ENCODE measurements around the gene TSPAN18. TPM values are rescaled to one million over a fixed set of nuclear protein-coding genes. Genes with fewer than 3 reads are reported as not detected.

Gene TSPAN18
- total RNA-seq, 1 experiment from 2014 or later, result 1.8 TPM

DNA sequence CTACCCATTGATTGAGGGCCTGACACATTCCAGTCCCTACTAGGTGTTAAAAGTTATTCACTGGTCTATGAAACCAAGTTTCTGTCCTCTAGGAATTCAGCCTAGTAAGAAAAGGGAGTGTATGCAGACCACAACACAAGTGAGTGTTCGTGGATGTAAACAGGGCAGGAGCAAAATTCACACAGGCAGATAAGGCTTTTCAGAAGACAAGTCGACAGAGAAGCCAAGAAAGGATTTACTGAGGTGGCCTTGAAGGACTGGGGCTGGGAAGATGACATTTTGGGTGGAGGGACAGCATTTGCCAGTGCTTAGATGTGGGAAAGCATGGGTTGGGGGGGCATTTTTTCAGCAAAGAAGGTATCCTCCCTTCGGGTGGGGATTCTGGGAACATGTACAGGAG lies 76.2 kb downstream of the TSPAN18 start:
- Histone ChIP-seq H3K4me1 (ENCODE audit: low read length) (no peaks in the 10 kb centered on the region), H2AFZ (ENCODE audit: low read length) (no peak overlapping the region), H3K79me2 (ENCODE audit: low read length) (no peaks in the 10 kb centered on the region), H3K4me2 (ENCODE audit: low read depth, low read length, poor library complexity, severe bottlenecking) (no peak overlapping the region), H3K4me3 (ENCODE audit: low read length) (no peak overlapping the region), H3K9me3 (ENCODE audit: low read length) (no peaks in the 10 kb centered on the region), H3K27me3 (ENCODE audit: low read length) (no peaks in the 10 kb centered on the region), H3K9me2 (replicated peaks; ENCODE audit: insufficient read depth, low read length) (no peaks in the 10 kb centered on the region), H3K9ac (ENCODE audit: low read length) (no peak overlapping the region), H3K27ac (ENCODE audit: low read length) (no peak overlapping the region), H3K36me3 (ENCODE audit: insufficient read depth, low read length) (no peaks in the 10 kb centered on the region), H4K20me1 (ENCODE audit: insufficient read depth, low read depth, low read length) (no peaks in the 10 kb centered on the region)
- DNase-seq, result no peak

DNA sequence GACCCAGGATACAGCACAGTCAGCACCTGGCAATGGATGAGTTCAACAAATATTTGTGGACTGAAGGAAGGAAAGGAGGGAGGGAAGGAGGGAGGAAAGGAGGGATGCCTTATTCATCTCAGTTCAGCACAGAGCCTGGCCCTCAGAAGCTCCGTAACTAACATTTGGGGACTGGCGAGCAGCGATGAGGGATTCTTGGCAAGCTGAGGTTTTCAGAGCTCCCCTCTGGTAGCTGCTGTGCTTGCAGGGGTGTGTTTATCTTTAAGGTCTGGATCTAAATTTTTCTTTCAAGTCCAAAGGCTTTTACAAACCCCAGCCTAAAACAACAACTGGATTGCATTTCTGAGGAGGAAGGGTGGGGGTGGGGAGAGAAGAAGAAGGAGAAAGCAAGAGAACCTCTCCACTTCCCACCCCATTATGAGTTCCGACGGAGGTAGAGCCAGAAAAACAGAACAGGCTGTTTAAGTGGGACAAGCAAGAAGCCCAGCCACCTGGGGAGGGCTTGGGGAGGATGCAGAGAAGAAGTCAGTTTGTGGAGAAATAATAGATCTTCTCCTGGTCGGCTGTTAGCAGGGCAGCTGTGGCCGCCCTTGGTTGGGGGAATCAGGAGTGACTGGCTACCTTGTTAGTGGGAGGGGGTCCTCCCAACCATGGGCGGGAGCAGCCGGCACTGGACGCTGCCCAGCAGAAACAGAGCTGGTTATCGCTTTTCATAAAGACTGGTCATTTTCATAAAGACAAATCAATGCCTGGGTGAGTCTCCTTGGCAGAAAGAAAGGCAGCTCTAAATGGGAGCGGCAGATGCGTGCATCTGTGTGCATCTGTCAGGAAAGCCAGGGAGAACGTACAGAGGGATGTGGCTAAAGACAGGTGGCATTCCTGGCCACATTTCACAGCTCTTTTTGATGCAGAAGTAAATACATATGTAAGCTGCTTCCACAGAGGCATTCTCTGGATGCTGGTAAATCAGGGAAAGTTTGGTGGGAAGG lies 78.0 kb downstream of the TSPAN18 start:
- Histone ChIP-seq H3K79me2 (ENCODE audit: low read length) (no peaks in the 10 kb centered on the region), H4K20me1 (ENCODE audit: insufficient read depth, low read depth, low read length) (no peaks in the 10 kb centered on the region), H3K4me2 (ENCODE audit: low read depth, low read length, poor library complexity, severe bottlenecking) (no peak overlapping the region), H3K9me3 (ENCODE audit: low read length) (no peaks in the 10 kb centered on the region), H3K9ac (ENCODE audit: low read length) (no peak overlapping the region), H3K9me2 (replicated peaks; ENCODE audit: insufficient read depth, low read length) (no peaks in the 10 kb centered on the region), H3K4me1 (ENCODE audit: low read length) (no peaks in the 10 kb centered on the region), H3K27ac (ENCODE audit: low read length) (no peak overlapping the region), H3K4me3 (ENCODE audit: low read length) (no peak overlapping the region), H3K27me3 (ENCODE audit: low read length) (no peaks in the 10 kb centered on the region), H2AFZ (ENCODE audit: low read length) (no peak overlapping the region), H3K36me3 (ENCODE audit: insufficient read depth, low read length) (no peaks in the 10 kb centered on the region)
- DNase-seq, result no peak

DNA sequence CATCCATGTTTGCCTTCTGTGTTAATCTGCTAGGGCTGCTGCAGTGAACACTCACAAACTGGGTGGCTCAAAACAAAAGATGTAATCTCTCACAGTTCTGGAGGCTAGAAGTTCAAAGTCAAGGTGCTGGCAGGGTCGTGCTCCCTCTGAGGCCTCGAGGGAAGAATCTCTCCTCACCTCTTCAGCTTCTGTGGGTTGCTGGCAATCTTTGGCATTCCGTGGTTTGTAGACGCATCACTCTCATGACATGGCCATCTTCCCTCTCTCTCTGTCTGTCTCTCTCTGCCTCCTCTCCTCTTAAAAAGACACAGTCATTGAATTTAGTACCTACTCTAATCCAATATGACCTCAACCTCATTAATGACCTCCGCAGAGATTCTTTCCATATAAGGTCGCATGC lies 78.8 kb downstream of the TSPAN18 start:
- H3K79me2 ChIP-seq (ENCODE audit: low read length), result no peaks in the 10 kb centered on the region
- no peak overlapping the region for H3K4me2 ChIP-seq (ENCODE audit: low read depth, low read length, poor library complexity, severe bottlenecking)
- H3K4me3 ChIP-seq (ENCODE audit: low read length), result no peak overlapping the region
- no peak overlapping the region for H2AFZ ChIP-seq (ENCODE audit: low read length)
- no peak for DNase-seq
- H3K9me3 ChIP-seq (ENCODE audit: low read length), result no peaks in the 10 kb centered on the region
- no peak overlapping the region for H3K27ac ChIP-seq (ENCODE audit: low read length)
- H3K9me2 ChIP-seq (replicated peaks; ENCODE audit: insufficient read depth, low read length), result no peaks in the 10 kb centered on the region
- no peak overlapping the region for H3K9ac ChIP-seq (ENCODE audit: low read length)
- H3K27me3 ChIP-seq (ENCODE audit: low read length), result no peaks in the 10 kb centered on the region
- H4K20me1 ChIP-seq (ENCODE audit: insufficient read depth, low read depth, low read length), result no peaks in the 10 kb centered on the region
- H3K4me1 ChIP-seq (ENCODE audit: low read length), result no peaks in the 10 kb centered on the region
- no peaks in the 10 kb centered on the region for H3K36me3 ChIP-seq (ENCODE audit: insufficient read depth, low read length)

DNA sequence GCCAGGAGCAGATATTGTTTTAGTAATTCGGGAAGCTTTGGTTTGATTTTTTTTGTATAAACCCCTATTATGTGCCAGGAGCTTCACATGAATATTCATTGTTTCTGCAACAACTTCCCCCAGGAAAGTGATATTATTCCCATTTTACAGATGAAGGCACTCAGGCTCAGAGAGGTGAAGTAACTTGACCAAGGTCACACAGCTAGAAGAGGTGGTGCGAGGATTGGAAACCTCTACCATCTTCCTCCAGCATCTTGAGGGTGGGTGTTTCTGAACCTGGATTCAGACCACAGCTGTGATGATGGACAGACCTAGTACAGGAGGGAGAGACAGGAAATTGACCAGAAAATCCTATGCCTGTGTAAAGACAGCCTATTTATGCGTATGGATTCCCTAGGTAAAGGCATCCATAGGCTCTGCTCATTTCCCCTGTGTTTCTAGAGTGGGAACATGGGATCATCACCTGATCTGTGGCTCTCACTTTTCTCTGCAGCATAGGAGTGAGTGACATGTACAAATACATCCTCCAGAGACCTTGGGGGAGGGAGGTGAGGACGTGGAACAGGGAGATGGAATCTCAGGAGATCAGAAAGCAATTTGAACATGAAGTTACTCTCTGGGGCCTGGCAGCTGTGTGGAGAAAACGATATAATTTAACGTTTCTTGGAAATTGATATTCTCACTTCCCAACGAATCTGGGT lies 81.4 kb downstream of the TSPAN18 start:
- H3K4me2 ChIP-seq (ENCODE audit: low read depth, low read length, poor library complexity, severe bottlenecking), result no peak overlapping the region
- H2AFZ ChIP-seq (ENCODE audit: low read length), result no peak overlapping the region
- H3K27me3 ChIP-seq (ENCODE audit: low read length), result no peaks in the 10 kb centered on the region
- H3K4me1 ChIP-seq (ENCODE audit: low read length), result no peaks in the 10 kb centered on the region
- H3K9me3 ChIP-seq (ENCODE audit: low read length), result no peaks in the 10 kb centered on the region
- no peaks in the 10 kb centered on the region for H3K36me3 ChIP-seq (ENCODE audit: insufficient read depth, low read length)
- no peak for DNase-seq
- H3K4me3 ChIP-seq (ENCODE audit: low read length), result no peak overlapping the region
- no peaks in the 10 kb centered on the region for H3K79me2 ChIP-seq (ENCODE audit: low read length)
- no peak overlapping the region for H3K9ac ChIP-seq (ENCODE audit: low read length)
- H4K20me1 ChIP-seq (ENCODE audit: insufficient read depth, low read depth, low read length), result no peaks in the 10 kb centered on the region
- H3K27ac ChIP-seq (ENCODE audit: low read length), result no peak overlapping the region
- no peaks in the 10 kb centered on the region for H3K9me2 ChIP-seq (replicated peaks; ENCODE audit: insufficient read depth, low read length)

DNA sequence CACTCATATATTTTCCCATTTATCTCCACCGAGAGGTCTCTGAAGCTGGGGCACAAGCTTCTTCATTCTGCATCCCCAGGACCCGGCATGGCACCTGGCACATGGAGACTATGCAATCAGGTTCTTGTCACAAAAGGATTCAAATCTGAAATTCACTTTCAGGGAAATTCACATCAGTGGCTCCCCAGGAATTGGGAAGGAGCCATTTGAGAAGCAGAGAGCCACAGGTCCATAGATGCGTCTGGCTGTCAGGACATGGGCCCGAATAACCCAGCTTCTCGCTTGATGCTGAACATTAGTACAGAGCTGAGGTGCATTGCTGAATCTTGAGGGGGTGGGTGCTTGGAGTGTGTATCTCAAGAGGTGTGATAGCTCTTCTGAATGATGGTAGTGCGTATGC lies 82.5 kb downstream of the TSPAN18 start:
- H3K9me2 ChIP-seq (replicated peaks; ENCODE audit: insufficient read depth, low read length), result no peaks in the 10 kb centered on the region

DNA sequence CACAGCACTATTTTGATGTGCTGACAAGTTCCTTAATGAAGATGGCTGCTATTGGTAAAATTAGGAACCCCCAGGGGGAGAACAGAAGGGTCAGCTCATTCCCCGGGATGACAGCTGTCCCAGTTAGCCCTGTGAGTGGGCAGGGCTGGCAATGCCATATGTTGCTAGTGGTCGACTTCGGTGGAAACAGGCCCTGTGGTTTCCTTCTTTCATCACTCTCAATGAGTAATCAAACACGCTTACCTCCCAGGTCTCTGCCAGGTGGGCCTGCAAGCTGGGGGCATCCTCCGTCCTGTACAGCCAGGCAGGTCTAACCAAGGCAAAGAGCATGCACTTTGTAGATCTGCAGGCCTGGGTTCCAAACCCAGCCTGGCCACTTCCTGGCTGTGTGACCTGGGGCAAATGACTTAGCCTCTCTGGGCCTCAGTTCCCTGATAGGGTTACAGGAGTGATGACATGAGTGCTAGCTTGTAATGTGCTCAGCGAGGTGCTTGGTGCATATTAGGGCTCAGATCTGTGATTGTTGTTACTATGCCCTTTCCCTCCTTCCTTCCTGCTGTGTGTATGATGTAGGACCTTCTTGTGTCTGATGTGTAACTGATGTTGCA lies 85.2 kb downstream of the TSPAN18 start:
- Histone ChIP-seq H3K9me2 (replicated peaks; ENCODE audit: insufficient read depth, low read length) (no peaks in the 10 kb centered on the region), H3K4me2 (ENCODE audit: low read depth, low read length, poor library complexity, severe bottlenecking) (no peak overlapping the region)

More for the DNA sequence above, 82.5 kb downstream of the TSPAN18 start:
- no peaks in the 10 kb centered on the region for H3K36me3 ChIP-seq (ENCODE audit: insufficient read depth, low read length)
- no peaks in the 10 kb centered on the region for H4K20me1 ChIP-seq (ENCODE audit: insufficient read depth, low read depth, low read length)
- no peak overlapping the region for H3K4me2 ChIP-seq (ENCODE audit: low read depth, low read length, poor library complexity, severe bottlenecking)
- no peaks in the 10 kb centered on the region for H3K79me2 ChIP-seq (ENCODE audit: low read length)
- no peaks in the 10 kb centered on the region for H3K9me3 ChIP-seq (ENCODE audit: low read length)
- H3K4me3 ChIP-seq (ENCODE audit: low read length), result no peak overlapping the region
- H3K4me1 ChIP-seq (ENCODE audit: low read length), result no peaks in the 10 kb centered on the region
- no peak for DNase-seq
- no peak overlapping the region for H3K9ac ChIP-seq (ENCODE audit: low read length)
- H2AFZ ChIP-seq (ENCODE audit: low read length), result no peak overlapping the region
- no peaks in the 10 kb centered on the region for H3K27me3 ChIP-seq (ENCODE audit: low read length)
- no peak overlapping the region for H3K27ac ChIP-seq (ENCODE audit: low read length)

DNA sequence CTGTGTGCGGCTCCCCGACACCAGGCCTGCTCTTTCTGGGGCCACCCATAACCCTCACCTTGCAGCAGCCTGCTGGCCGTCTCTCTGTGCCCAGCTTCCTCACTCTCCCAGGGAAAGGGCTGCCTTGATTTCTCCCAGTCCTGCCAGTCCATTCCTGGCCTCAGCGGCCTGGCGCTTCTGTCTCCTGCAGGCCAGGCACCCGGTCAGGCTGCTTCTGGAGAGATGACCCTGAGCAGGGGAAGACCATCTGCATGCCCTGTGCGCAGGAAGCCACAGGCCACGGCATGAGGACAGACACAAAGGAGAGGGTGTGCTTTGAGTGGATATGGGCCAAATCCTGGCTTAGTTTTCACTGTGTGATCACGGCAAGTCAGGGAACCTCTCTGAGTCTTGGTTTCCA lies 86.2 kb downstream of the TSPAN18 start:
- no peaks in the 10 kb centered on the region for H3K27me3 ChIP-seq (ENCODE audit: low read length)

More for the DNA sequence above, 85.2 kb downstream of the TSPAN18 start:
- no peaks in the 10 kb centered on the region for H3K9me3 ChIP-seq (ENCODE audit: low read length)
- H3K36me3 ChIP-seq (ENCODE audit: insufficient read depth, low read length), result no peaks in the 10 kb centered on the region
- no peak overlapping the region for H2AFZ ChIP-seq (ENCODE audit: low read length)
- no peak overlapping the region for H3K9ac ChIP-seq (ENCODE audit: low read length)
- no peak overlapping the region for H3K4me3 ChIP-seq (ENCODE audit: low read length)
- DNase-seq, result no peak
- H4K20me1 ChIP-seq (ENCODE audit: insufficient read depth, low read depth, low read length), result no peaks in the 10 kb centered on the region
- no peaks in the 10 kb centered on the region for H3K27me3 ChIP-seq (ENCODE audit: low read length)
- H3K27ac ChIP-seq (ENCODE audit: low read length), result no peak overlapping the region
- H3K4me1 ChIP-seq (ENCODE audit: low read length), result no peaks in the 10 kb centered on the region
- H3K79me2 ChIP-seq (ENCODE audit: low read length), result no peaks in the 10 kb centered on the region

DNA sequence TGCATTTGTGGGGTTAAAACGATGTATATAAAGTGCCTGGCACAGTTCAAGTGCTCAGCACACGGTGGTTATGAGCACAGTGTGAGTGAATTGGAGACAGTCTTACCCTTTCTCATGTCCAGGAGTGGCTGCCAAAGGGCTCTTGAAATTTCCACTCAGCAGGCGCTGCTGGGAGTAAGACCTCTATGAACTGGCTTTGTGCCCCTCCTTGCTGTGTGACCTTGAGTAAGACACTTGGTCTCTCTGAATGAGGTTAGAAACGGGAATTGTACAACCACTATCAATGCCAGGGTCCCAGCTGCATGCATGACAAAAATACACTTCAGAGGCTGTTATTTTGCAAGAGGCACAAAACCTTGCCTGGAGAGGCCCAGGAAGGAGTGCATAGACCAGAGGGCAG lies 86.6 kb downstream of the TSPAN18 start:
- Histone ChIP-seq H3K4me3 (ENCODE audit: low read length) (no peak overlapping the region), H3K27ac (ENCODE audit: low read length) (no peak overlapping the region), H3K9me2 (replicated peaks; ENCODE audit: insufficient read depth, low read length) (no peaks in the 10 kb centered on the region), H3K4me1 (ENCODE audit: low read length) (no peaks in the 10 kb centered on the region), H3K9me3 (ENCODE audit: low read length) (no peaks in the 10 kb centered on the region), H3K27me3 (ENCODE audit: low read length) (no peaks in the 10 kb centered on the region), H3K36me3 (ENCODE audit: insufficient read depth, low read length) (no peaks in the 10 kb centered on the region), H3K9ac (ENCODE audit: low read length) (no peak overlapping the region), H3K79me2 (ENCODE audit: low read length) (no peaks in the 10 kb centered on the region), H3K4me2 (ENCODE audit: low read depth, low read length, poor library complexity, severe bottlenecking) (no peak overlapping the region), H2AFZ (ENCODE audit: low read length) (no peak overlapping the region), H4K20me1 (ENCODE audit: insufficient read depth, low read depth, low read length) (no peaks in the 10 kb centered on the region)
- DNase-seq, result no peak

More for the DNA sequence above, 86.2 kb downstream of the TSPAN18 start:
- no peak overlapping the region for H3K4me3 ChIP-seq (ENCODE audit: low read length)
- DNase-seq, result no peak
- H3K4me2 ChIP-seq (ENCODE audit: low read depth, low read length, poor library complexity, severe bottlenecking), result no peak overlapping the region
- no peak overlapping the region for H3K27ac ChIP-seq (ENCODE audit: low read length)
- no peaks in the 10 kb centered on the region for H4K20me1 ChIP-seq (ENCODE audit: insufficient read depth, low read depth, low read length)
- no peaks in the 10 kb centered on the region for H3K9me3 ChIP-seq (ENCODE audit: low read length)
- no peak overlapping the region for H3K9ac ChIP-seq (ENCODE audit: low read length)
- H2AFZ ChIP-seq (ENCODE audit: low read length), result no peak overlapping the region
- no peaks in the 10 kb centered on the region for H3K36me3 ChIP-seq (ENCODE audit: insufficient read depth, low read length)
- H3K4me1 ChIP-seq (ENCODE audit: low read length), result no peaks in the 10 kb centered on the region
- H3K9me2 ChIP-seq (replicated peaks; ENCODE audit: insufficient read depth, low read length), result no peaks in the 10 kb centered on the region
- no peaks in the 10 kb centered on the region for H3K79me2 ChIP-seq (ENCODE audit: low read length)

All from Karpas-422 (cell line).